Stimulated activated naive CD8-positive, alpha-beta T cell treated with anti-CD3 and anti-CD28 coated beads, Interleukin-15, Interleukin-2, amounts not matched to agents 100 ng/mL and 50 ng/mL, for 24 hours (primary cell): ENCODE measurements around the gene CCDC92B.

Source experiments
- H3K27ac Mint-ChIP-seq: one replicate; pipeline ENCODE4 v1.8.0; 2021; ENCODE audit warnings: mild to moderate bottlenecking, mixed read lengths
- H3K27me3 Mint-ChIP-seq: one replicate; pipeline ENCODE4 v1.8.0; 2021; ENCODE audit warnings: mixed read lengths
- H3K36me3 Mint-ChIP-seq: one replicate; pipeline ENCODE4 v1.8.0; 2021; ENCODE audit warnings: low read depth, mixed read lengths
- H3K4me1 Mint-ChIP-seq: one replicate; pipeline ENCODE4 v1.8.0; 2021; ENCODE audit warnings: low read depth, mixed read lengths
- H3K4me3 Mint-ChIP-seq: one replicate; pipeline ENCODE4 v1.8.0; 2021; ENCODE audit warnings: mild to moderate bottlenecking, mixed read lengths
- H3K9me3 Mint-ChIP-seq: one replicate; pipeline ENCODE4 v1.8.0; 2021; ENCODE audit warnings: mixed read lengths

The CCDC92B gene

DNA sequence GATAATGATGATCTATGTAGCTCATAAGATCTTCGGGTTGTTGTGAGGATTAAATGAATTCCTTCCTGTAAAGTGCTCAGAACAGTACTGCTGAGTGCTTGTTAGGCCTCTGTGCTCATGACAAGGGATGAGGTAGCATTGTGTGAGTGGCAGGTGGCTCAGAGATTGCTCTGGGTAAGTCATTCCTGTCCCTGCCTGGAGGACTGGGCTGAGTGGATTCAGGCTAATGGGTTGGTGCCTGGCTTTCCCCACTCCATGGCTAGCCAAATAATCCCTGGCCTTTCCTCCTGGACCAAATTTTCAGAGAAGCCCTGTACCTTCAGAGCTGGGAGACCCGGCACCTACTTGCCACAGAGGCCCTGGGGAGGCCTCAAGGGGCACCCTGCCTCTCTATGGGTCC is 1.3 kb upstream of the CCDC92B start:
- peaks cover 58% of the 10 kb centered on the region for H3K27me3 Mint-ChIP-seq
- H3K4me3 Mint-ChIP-seq: no peak overlapping the region
- no peak overlapping the region for H3K27ac Mint-ChIP-seq
- no peaks in the 10 kb centered on the region for H3K9me3 Mint-ChIP-seq
- H3K4me1 Mint-ChIP-seq: no peaks in the 10 kb centered on the region
- no peaks in the 10 kb centered on the region for H3K36me3 Mint-ChIP-seq

DNA sequence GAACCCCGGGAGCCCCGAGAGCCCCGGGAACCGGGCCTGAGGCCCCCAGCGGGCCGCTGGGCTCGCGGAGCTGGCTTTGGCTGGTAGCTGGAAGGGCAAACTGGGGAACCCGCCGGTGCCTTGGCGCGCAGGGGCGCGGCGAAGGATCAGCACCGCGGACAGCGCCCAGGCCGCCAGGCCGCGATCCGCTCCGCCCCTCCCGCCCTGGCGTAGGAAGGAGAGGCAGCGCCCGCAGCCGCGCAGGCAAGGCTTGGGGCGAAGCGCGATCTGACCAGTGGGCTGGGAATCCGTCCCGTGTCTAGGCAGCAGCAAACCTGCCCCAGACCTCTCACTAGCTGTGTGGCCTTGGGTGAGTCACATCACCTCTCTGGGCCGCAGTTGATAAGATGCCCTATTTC is 331 bp upstream of the CCDC92B start:
- H3K9me3 Mint-ChIP-seq: no peaks in the 10 kb centered on the region
- no peaks in the 10 kb centered on the region for H3K36me3 Mint-ChIP-seq
- no peaks in the 10 kb centered on the region for H3K4me1 Mint-ChIP-seq
- H3K27me3 Mint-ChIP-seq: peaks cover 61% of the 10 kb centered on the region
- H3K27ac Mint-ChIP-seq: no peak overlapping the region
- H3K4me3 Mint-ChIP-seq: no peak overlapping the region

DNA sequence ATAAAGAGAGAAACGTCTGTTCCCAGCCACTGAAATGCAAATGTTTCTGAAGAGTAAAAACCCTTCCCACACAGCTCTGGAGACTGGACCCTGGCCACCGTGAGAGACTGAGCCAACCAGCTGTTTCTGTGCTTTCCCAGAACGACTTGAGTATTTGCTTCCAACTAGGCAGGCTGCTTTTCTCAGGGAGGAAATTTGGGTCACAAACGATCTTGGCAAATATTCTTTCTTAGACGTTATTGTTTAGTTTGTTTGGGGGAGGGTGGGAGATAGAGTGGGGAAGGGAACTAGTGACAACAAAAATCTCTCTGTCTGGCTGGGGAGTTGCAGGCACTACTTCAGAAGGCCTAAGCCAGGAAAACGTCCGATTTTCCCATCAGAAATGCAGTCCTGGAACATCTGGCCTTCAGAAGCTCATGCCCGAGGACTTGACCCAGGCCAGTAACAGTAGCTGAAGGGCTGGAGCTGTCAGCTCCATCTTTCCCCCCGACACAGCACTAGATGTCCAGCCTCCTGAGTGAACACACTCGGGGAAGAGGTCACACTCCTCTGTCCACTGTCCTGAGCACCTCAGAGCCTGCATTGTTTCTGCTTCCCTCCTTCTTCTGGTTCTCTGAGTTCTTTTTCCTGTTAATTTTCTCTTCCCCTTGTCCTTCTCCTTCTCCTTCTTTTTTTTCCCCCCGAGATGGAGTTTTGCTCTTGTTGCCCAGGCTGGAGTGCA is 4.0 kb downstream of the CCDC92B start:
- peaks cover 55% of the 10 kb centered on the region for H3K27me3 Mint-ChIP-seq
- no peak overlapping the region for H3K4me3 Mint-ChIP-seq

DNA sequence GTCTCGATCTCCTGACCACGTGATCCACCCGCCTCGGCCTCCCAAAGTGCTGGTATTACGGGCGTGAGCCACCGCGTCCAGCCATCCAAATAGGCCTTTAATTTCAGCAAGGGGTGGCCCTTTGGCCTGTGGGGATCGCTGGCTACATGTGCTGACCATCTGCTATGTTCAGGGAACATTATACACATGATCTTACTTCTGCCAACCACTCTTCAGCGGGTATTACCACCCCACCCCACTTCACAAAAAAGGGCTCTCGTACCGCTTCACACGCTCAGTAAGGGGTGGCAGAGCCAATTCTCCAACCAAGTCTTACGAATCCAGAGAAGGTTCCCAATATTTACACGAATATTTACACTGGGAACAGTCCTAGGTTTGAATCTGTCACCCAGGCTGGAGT is 11.8 kb downstream of the CCDC92B start:
- H3K27ac Mint-ChIP-seq: no peak overlapping the region
- H3K9me3 Mint-ChIP-seq: no peaks in the 10 kb centered on the region
- peaks cover 19% of the 10 kb centered on the region for H3K27me3 Mint-ChIP-seq
- no peaks in the 10 kb centered on the region for H3K36me3 Mint-ChIP-seq
- H3K4me1 Mint-ChIP-seq: no peaks in the 10 kb centered on the region
- H3K4me3 Mint-ChIP-seq: no peak overlapping the region

More for the DNA sequence above, 4.0 kb downstream of the CCDC92B start:
- no peaks in the 10 kb centered on the region for H3K9me3 Mint-ChIP-seq
- H3K4me1 Mint-ChIP-seq: no peaks in the 10 kb centered on the region
- H3K27ac Mint-ChIP-seq: no peak overlapping the region
- H3K36me3 Mint-ChIP-seq: no peaks in the 10 kb centered on the region

DNA sequence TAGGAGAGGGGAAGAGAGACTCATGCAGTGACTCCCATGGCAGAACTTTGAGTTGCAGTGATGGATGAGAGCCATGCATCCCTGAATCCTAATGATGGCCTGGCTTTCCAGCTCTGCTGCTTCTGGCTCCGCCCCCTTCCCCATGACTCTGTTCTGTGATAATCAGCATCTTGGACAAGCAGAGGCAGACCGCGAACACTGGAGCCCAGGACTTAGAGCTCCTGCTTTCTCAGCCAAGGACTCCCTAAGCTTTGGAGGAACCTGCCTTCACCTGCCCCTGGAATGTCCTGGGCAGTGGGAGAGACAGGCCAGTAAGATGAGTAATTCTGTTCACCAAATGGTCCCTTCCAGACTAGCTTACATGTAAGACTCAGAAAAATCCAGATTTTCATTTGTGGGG is 12.5 kb downstream of the CCDC92B start:
- H3K9me3 Mint-ChIP-seq: no peaks in the 10 kb centered on the region
- no peaks in the 10 kb centered on the region for H3K4me1 Mint-ChIP-seq
- no peak overlapping the region for H3K27ac Mint-ChIP-seq
- no peak overlapping the region for H3K4me3 Mint-ChIP-seq
- H3K27me3 Mint-ChIP-seq: peaks cover 12% of the 10 kb centered on the region
- H3K36me3 Mint-ChIP-seq: no peaks in the 10 kb centered on the region

DNA sequence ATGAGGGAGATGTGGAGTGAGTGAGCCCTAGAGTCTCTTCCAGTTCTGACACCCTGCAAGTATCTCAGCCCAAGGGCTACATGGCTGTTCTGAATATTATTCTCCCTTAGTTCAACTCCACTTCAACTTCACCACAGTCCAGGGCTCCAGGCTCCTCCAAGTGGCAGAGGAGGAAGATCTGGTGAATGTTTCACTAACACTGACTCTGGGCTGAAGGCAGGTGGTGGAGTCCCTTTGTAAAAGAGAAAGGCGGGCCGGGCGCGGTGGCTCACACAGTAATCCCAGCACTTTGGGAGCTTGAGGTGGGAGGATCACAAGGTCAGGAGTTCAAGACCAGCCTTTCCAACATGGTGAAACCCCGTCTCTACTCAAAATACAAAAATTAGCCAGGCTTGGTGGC is 13.6 kb downstream of the CCDC92B start:
- Mint-ChIP-seq H3K27me3 (peaks cover 13% of the 10 kb centered on the region), H3K36me3 (no peaks in the 10 kb centered on the region), H3K4me3 (no peak overlapping the region), H3K4me1 (no peaks in the 10 kb centered on the region), H3K9me3 (no peaks in the 10 kb centered on the region), H3K27ac (no peak overlapping the region)

DNA sequence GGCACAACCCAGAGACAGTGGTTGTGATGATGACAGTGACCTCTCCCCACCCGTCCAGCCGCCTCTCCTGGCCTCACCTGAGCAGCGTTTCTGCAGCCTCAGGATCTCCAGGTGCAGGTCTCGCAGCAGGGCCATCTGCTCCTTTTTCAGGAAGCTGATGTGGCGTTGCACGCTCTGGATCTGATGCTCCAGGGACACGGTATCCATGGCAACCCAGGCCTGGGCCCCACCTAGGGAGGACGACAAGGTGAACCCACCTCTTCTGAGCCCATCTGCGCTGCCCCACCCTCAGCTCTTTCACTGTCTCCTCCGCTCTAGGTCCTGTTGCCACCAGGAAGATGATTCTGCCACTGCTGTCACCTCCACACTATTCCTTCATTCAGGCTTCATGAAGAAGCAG is 14.5 kb downstream of the CCDC92B start:
- Mint-ChIP-seq H3K4me1 (no peaks in the 10 kb centered on the region), H3K9me3 (no peaks in the 10 kb centered on the region), H3K4me3 (no peak overlapping the region), H3K27me3 (peaks cover 13% of the 10 kb centered on the region), H3K27ac (no peak overlapping the region), H3K36me3 (no peaks in the 10 kb centered on the region)

DNA sequence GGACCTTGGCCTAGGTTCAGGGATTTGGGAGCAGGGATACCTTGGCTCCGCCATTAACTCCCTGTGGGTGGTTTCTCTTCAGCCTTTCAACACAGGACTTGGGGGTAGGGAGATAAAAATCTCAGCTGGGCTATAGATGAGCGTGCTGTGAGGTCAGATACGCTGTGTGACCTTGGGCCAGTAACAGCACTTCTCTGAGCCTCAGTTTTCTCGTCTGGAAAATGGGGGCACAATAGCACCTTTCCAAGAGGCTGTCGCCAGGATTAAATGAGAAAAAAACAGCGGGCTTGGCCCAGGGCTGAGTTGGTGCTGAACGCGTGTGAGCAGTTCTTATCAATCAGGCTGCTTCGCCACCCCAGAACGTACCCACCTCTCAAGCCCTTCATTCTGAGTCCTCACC is 17.6 kb downstream of the CCDC92B start:
- H3K27me3 Mint-ChIP-seq: peaks cover 25% of the 10 kb centered on the region
- no peaks in the 10 kb centered on the region for H3K4me1 Mint-ChIP-seq
- no peak overlapping the region for H3K4me3 Mint-ChIP-seq
- no peak overlapping the region for H3K27ac Mint-ChIP-seq
- no peaks in the 10 kb centered on the region for H3K36me3 Mint-ChIP-seq
- H3K9me3 Mint-ChIP-seq: no peaks in the 10 kb centered on the region

DNA sequence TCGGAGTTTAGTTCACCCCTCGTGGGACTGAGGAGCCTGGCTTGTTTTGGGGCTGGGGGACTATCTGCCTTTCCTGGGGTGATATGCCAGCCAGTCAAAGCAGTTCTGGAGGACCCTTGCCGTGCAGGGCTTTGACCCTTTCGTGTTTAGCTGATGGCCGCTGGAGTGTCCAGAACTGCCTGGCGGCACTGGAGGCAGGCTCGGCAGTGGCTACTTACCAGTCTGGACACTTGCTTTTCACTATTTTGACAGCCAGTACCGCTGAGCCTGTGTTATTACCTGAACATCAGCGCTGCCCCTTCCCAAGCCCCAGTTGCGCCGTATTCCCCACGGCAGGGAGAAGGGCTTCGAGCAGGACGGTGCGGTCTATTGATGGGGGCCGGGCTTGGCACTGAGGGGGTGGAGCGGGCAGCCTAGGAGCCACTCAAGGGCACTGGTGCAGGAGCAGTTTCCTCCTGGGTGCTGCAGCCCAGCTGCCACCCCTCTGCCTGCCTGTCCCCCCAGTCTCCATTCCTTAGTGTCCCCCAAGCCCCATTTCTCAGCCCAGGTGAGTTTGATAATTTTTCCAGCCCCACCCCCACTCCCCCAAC is 18.6 kb downstream of the CCDC92B start:
- Mint-ChIP-seq H3K4me1 (no peaks in the 10 kb centered on the region), H3K27ac (no peak overlapping the region), H3K4me3 (no peak overlapping the region), H3K36me3 (no peaks in the 10 kb centered on the region), H3K9me3 (no peaks in the 10 kb centered on the region), H3K27me3 (peaks cover 25% of the 10 kb centered on the region)

DNA sequence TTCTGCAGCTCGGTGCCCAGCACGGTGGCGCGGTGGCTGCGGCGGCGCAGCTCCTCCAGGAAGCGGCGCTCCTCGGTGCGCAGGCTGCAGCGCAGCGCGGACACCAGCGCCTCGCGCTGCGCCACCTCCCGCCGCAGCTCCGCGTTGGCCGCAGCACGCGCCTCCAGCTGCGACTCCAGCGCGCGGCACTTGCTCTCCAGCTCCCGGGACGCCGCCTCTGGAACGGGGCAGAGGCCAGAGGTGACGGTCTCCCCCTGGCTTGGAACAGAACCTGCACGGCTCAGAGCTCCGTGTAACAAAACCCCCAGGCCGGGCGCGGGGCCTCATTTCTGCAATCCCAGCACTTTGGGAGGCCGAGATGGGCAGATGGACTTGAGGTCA is 24.7 kb downstream of the CCDC92B start:
- H3K27me3 Mint-ChIP-seq: peaks cover 17% of the 10 kb centered on the region
- no peak overlapping the region for H3K4me3 Mint-ChIP-seq
- no peaks in the 10 kb centered on the region for H3K9me3 Mint-ChIP-seq
- no peaks in the 10 kb centered on the region for H3K36me3 Mint-ChIP-seq
- H3K4me1 Mint-ChIP-seq: peaks cover 6% of the 10 kb centered on the region
- H3K27ac Mint-ChIP-seq: no peak overlapping the region

DNA sequence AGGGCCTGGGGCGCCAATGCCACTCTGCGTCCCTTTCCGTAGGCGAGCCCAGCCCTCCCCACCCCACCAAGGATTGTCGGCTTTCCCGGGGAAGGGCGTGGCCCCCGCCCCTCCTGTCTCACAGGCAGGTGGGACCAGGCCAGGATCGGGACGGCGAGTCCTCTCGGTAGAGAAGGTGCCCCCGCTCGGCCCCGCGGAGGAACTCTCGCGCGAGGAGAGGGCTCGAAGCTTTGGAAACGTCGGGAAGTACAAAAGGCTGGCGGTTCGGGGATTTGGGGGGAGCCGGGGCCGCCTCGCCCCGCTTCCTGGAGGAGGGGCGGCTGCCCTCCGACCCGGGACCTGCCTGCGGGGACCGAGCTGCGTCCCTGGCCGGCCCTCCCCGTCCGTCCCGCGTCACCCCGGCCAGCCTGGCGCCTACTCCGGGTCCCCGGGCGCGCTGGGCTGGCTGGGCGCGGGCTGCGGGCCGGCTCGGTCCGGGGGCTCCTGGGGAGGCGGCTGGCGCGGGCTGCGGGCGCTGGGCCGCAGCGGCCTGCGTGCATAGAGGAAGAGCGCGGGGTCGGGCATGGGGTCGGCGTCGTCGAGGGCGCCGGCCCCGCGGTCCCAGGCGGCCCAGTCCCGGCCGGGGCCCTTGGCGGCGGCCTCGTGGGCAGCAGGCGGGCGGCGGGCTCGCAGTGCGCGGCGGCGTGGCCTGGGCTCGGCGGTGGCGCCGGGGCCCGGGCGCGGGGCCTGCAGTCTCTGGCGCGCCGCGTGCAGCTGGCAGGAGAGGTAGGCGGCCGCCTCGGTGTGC is 25.3 kb downstream of the CCDC92B start:
- H3K36me3 Mint-ChIP-seq: no peaks in the 10 kb centered on the region
- H3K27me3 Mint-ChIP-seq: peaks cover 13% of the 10 kb centered on the region
- H3K4me1 Mint-ChIP-seq: peaks cover 6% of the 10 kb centered on the region
- no peaks in the 10 kb centered on the region for H3K9me3 Mint-ChIP-seq
- no peak overlapping the region for H3K4me3 Mint-ChIP-seq
- H3K27ac Mint-ChIP-seq: no peak overlapping the region

DNA sequence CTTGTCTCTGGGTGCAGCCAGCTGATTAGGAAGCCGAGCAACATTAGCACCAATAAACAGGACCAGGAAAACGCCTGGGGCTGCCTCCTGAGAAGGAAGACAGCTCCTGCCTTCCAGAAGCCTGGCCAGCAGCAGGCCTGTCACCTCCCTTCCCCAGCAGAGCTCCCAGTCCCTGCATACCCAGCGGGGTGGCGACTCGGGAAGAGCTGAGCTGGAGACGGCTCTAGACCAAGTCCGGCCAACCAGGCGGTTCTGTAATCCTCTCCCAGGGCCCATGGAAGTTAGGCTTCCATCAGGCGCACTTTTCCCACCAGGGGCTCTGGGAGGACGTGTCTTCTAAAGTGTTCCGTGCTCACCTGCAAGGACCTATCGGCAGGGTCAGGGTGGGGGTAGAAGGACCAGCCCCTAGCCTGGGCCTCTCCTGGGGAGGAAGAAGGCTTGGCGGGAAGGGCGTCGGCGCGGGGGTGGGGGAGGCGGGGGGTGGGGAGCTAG is 25.9 kb downstream of the CCDC92B start:
- Mint-ChIP-seq H3K4me1 (peaks cover 6% of the 10 kb centered on the region), H3K4me3 (no peak overlapping the region), H3K27me3 (peaks cover 13% of the 10 kb centered on the region), H3K27ac (no peak overlapping the region), H3K36me3 (no peaks in the 10 kb centered on the region), H3K9me3 (no peaks in the 10 kb centered on the region)

DNA sequence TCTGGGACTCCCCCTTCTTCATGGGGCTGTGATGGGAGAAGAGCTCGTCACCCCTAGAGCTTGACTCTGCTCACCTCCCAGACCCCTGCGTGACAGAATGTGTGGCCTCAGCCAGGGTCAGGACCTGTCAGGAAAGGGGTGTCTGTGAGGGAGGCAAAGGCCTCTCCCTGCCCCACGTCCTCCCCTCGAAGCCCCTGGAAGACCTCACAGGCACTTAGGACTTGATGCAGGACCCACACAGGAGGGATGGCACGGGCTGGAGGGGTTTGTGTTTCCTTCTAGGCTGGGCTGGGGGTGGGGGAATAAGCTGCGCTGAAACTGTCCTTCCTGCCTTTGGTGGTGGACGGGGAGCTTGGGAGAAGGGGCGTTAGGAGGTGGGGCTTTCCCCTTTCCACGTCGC is 26.8 kb downstream of the CCDC92B start:
- peaks cover 6% of the 10 kb centered on the region for H3K4me1 Mint-ChIP-seq
- H3K36me3 Mint-ChIP-seq: no peaks in the 10 kb centered on the region
- no peak overlapping the region for H3K27ac Mint-ChIP-seq
- H3K4me3 Mint-ChIP-seq: no peak overlapping the region
- H3K9me3 Mint-ChIP-seq: no peaks in the 10 kb centered on the region
- peaks cover 13% of the 10 kb centered on the region for H3K27me3 Mint-ChIP-seq

DNA sequence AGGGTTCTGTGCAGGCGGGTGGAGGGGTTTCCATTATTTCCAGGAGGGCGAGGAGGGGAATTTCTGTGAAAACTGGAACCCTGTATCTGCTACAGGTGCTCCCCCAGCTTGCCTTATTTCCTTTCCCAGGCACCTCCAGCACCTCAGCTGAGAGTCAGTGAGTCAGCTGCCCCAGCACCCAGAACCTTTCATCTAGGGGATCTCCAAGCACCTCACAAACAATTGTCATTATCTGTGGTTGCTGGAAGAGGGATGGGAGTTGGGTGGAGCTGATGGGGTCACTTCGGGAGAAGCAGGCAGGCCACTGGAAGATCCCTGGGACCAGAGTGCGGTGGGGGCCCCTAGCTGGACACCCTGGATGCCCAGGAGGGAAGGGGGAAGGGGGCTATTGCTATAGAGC is 27.8 kb downstream of the CCDC92B start:
- H3K27ac Mint-ChIP-seq: no peak overlapping the region
- no peaks in the 10 kb centered on the region for H3K36me3 Mint-ChIP-seq
- H3K9me3 Mint-ChIP-seq: no peaks in the 10 kb centered on the region
- H3K27me3 Mint-ChIP-seq: peaks cover 7% of the 10 kb centered on the region
- no peak overlapping the region for H3K4me3 Mint-ChIP-seq
- peaks cover 6% of the 10 kb centered on the region for H3K4me1 Mint-ChIP-seq

DNA sequence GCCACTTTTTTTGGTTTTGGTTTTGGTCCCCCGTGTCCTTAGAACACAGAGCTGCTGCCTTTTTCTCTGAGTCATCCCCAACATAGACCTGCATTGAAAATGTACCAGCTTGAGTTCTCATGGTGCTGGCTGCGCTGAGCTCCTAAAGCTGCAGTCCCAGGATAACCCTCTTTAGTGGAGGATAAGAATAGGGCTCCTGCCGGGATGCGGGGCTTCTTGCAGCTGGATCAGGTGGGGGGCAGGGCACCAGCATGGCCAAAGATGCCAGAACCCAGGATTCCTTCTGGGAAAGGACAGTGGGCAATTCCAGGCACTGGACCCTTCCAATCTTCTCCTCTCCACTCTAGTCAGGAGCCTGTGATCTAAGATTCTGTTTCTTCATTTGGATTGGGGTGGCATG is 29.6 kb downstream of the CCDC92B start:
- Mint-ChIP-seq H3K36me3 (no peaks in the 10 kb centered on the region), H3K9me3 (no peaks in the 10 kb centered on the region), H3K4me1 (peaks cover 6% of the 10 kb centered on the region), H3K4me3 (no peak overlapping the region), H3K27me3 (no peaks in the 10 kb centered on the region), H3K27ac (no peak overlapping the region)
